Suprapubic skin (tissue), 4 donors: ENCODE data around the gene DNAH3. TPM values are rescaled to one million over a fixed set of nuclear protein-coding genes. Genes with fewer than 3 reads are reported as not detected.

Source experiments
- DNase-seq, 2 donors: peaks; one replicate each; pipeline ENCODE4 v3.0.0-alpha.2; 2019; ENCODE audit warnings: low spot score in 2 of 2
- H3K27ac ChIP-seq: fragments of 200-600 bp; sonication (generic); one replicate; pipeline ENCODE4 v1.5.1; 2019
- H3K27me3 ChIP-seq: fragments of 200-600 bp; sonication (generic); one replicate; pipeline ENCODE4 v1.5.1; 2019
- H3K36me3 ChIP-seq: fragments of 200-600 bp; sonication (generic); one replicate; pipeline ENCODE4 v1.5.1; 2019
- H3K4me1 ChIP-seq: fragments of 200-600 bp; sonication (generic); one replicate; pipeline ENCODE4 v1.5.1; 2019
- H3K4me3 ChIP-seq: fragments of 200-600 bp; sonication (generic); one replicate; pipeline ENCODE4 v1.5.1; 2019; ENCODE audit warnings: mild to moderate bottlenecking
- H3K9me3 ChIP-seq: fragments of 200-600 bp; sonication (generic); one replicate; pipeline ENCODE4 v1.5.1; 2019
- CTCF ChIP-seq, 2 donors: fragments of 200-600 bp in 1 of 2; fragments of 450-650 bp in 1 of 2; sonication (generic) in 1 of 2; IDR thresholded peaks; one replicate each; pipeline ENCODE4 v1.5.1; 2016 to 2019; ENCODE audit warnings: antibody characterized with exemption in 2 of 2, mild to moderate bottlenecking in 1 of 2, moderate library complexity in 1 of 2
- EP300 ChIP-seq: sonication (generic); formaldehyde crosslinking; IDR thresholded peaks from one replicate; pipeline ENCODE4 v1.6.1; 2017; ENCODE audit warnings: antibody characterized with exemption
- POLR2A ChIP-seq, 2 donors: fragments of 450-650 bp; IDR thresholded peaks; one replicate each; pipeline ENCODE4 v1.6.1; 2017; ENCODE audit warnings: antibody characterized with exemption in 2 of 2, mild to moderate bottlenecking in 2 of 2, moderate library complexity in 2 of 2
- POLR2AphosphoS5 ChIP-seq, 3 donors: sonication (generic); formaldehyde crosslinking; IDR thresholded peaks; one replicate each; pipeline ENCODE4 v1.6.1; 2017; ENCODE audit warnings: antibody characterized with exemption in 3 of 3
- whole genome bisulfite sequencing: methylation state at CpG from one replicate; pipeline ENCODE4 v1.1.5; 2018; 5-methylcytosine and 5-hydroxymethylcytosine counted together
- total RNA-seq, 4 donors: library from RNA; depleted of rRNA; stranded (reverse); fragments of >200 nt; gene quantifications; one replicate each; pipeline ENCODE4 v1.1.0, GENCODE V29; 2016

DNAH3 gene
- total RNA-seq, 4 donors from 2014 or later, result 1.0 to 4.0 (median 1.6) TPM

GRCh38 chr16:20954574-20954973, 196.1 kb downstream of the DNAH3 start:
- Histone ChIP-seq H3K9me3 (no peaks in the 10 kb centered on the region), H3K27ac (no peak overlapping the region), H3K4me3 (no peak overlapping the region), H3K4me1 (no peaks in the 10 kb centered on the region), H3K27me3 (no peaks in the 10 kb centered on the region), H3K36me3 (no peaks in the 10 kb centered on the region)
- 63% methylated on average over 11 of the region's 11 CpGs for WGBS
- DNase-seq, result no peak
- TF ChIP-seq POLR2A (IDR thresholded peaks at IDR 0.05), result no peak
- no peak for TF ChIP-seq EP300
- TF ChIP-seq POLR2AphosphoS5 (IDR thresholded peaks at IDR 0.05), result no peak
- no peak for TF ChIP-seq CTCF (IDR thresholded peaks at IDR 0.05)

- 58% methylated on average over 13 of the region's 13 CpGs for WGBS
- H3K9me3 ChIP-seq, result no peaks in the 10 kb centered on the region
- TF ChIP-seq CTCF (IDR thresholded peaks at IDR 0.05), result no peak
- TF ChIP-seq POLR2A (IDR thresholded peaks at IDR 0.05), result no peak
- TF ChIP-seq POLR2AphosphoS5 (IDR thresholded peaks at IDR 0.05), result no peak
- no peak for TF ChIP-seq EP300
- no peaks in the 10 kb centered on the region for H3K4me1 ChIP-seq
- no peaks in the 10 kb centered on the region for H3K36me3 ChIP-seq
- DNase-seq, result no peak
- H3K27me3 ChIP-seq, result no peaks in the 10 kb centered on the region
- no peak overlapping the region for H3K4me3 ChIP-seq
- H3K27ac ChIP-seq, result no peak overlapping the region
Observed at GRCh38 chr16:20952139-20952920, 198.3 kb downstream of the DNAH3 start.

- no peak overlapping the region for H3K27ac ChIP-seq
- TF ChIP-seq EP300 (no peak), POLR2AphosphoS5 (IDR thresholded peaks at IDR 0.05) (no peak), CTCF (IDR thresholded peaks at IDR 0.05) (no peak), POLR2A (IDR thresholded peaks at IDR 0.05) (no peak)
Observed at GRCh38 chr16:20950294-20950693, 200.4 kb downstream of the DNAH3 start.

GRCh38 chr16:20949660-20950059, 201.0 kb downstream of the DNAH3 start:
- no peak overlapping the region for H3K4me3 ChIP-seq
- no peaks in the 10 kb centered on the region for H3K4me1 ChIP-seq
- H3K27me3 ChIP-seq, result no peaks in the 10 kb centered on the region
- H3K9me3 ChIP-seq, result no peaks in the 10 kb centered on the region
- 81% methylated on average over 3 of the region's 3 CpGs for WGBS
- DNase-seq, result no peak
- no peaks in the 10 kb centered on the region for H3K36me3 ChIP-seq
- no peak overlapping the region for H3K27ac ChIP-seq
- TF ChIP-seq POLR2AphosphoS5 (IDR thresholded peaks at IDR 0.05) (no peak), EP300 (no peak), POLR2A (IDR thresholded peaks at IDR 0.05) (no peak), CTCF (IDR thresholded peaks at IDR 0.05) (no peak)

More at GRCh38 chr16:20950294-20950693, 200.4 kb downstream of the DNAH3 start:
- Histone ChIP-seq H3K9me3 (no peaks in the 10 kb centered on the region), H3K36me3 (no peaks in the 10 kb centered on the region), H3K27me3 (no peaks in the 10 kb centered on the region), H3K4me1 (no peaks in the 10 kb centered on the region), H3K4me3 (no peak overlapping the region)
- 90% methylated on average over 4 of the region's 4 CpGs for WGBS
- DNase-seq, result no peak

- WGBS, result 88% methylated on average over 9 of the region's 9 CpGs
- Histone ChIP-seq H3K4me3 (no peak overlapping the region), H3K27me3 (no peaks in the 10 kb centered on the region), H3K27ac (no peak overlapping the region), H3K36me3 (no peaks in the 10 kb centered on the region), H3K4me1 (no peaks in the 10 kb centered on the region), H3K9me3 (no peaks in the 10 kb centered on the region)
- TF ChIP-seq CTCF (IDR thresholded peaks at IDR 0.05) (no peak), POLR2AphosphoS5 (IDR thresholded peaks at IDR 0.05) (no peak), POLR2A (IDR thresholded peaks at IDR 0.05) (no peak), EP300 (no peak)
- no peak for DNase-seq
Observed at GRCh38 chr16:20948444-20948843, 202.2 kb downstream of the DNAH3 start.
